Activated CD4-positive, alpha-beta T cell treated with anti-CD3 and anti-CD28 coated beads for 4 hours (primary cell): ENCODE results near the gene SLC26A1.

Experiments used
- DNase-seq, 2 donors: peaks; one replicate each; pipeline ENCODE4 v3.0.0-alpha.2; 2020

Gene SLC26A1

GRCh38 chr4:997375-998071 is 4.3 kb upstream of the SLC26A1 start:
- no peak for DNase-seq

- DNase-seq: no peak
These were observed 3.8 kb upstream of the SLC26A1 start for GRCh38 chr4:996997-997374.

DNA sequence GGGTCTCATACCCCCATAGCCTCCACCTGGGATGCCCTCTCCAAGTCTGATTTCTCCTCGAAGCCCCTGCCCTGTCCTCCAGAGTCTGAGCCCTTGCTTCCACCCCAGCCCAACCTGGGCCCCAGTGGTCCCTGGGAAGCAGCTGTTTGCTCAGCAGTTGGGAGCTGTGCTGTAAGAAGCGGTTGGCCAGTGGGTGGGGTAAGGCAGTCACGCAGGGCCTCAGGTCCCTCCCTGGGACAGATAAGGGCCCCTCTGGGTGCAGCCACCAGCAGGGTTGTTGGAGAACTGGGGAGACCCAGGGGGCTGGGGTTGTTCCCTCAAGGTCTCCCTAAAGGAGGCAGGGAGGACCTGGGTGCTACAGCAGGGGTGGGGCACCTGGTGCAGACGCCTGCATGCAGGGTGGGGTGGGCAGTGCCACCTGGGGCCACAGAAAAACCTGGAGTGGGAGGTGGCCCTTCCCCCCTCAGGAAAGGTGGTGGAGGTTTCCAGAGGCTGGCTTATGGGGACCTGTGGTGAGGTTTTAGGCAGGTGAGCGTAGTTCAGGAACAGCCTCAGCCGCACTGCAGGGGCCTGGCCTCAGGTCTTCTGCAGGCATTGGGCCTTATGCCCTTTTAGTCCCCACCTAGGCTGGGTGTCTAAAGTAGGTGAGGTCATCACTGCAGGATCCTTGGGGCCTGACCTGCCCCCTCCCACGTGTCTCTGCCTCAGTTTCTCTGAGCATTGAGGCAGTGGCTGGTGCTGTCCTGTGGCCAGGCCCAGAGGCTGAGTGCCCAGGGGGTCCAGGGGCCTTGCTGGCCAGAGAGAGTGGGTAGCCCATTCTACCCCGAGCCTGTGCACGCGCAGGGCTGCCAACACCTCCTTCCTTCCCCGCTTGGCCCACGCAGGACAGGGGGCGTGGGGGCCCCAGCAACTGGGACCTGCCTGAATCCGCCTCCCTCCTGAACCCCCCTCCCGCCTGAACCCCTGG is 3.1 kb upstream of the SLC26A1 start:
- no peak for DNase-seq

DNA sequence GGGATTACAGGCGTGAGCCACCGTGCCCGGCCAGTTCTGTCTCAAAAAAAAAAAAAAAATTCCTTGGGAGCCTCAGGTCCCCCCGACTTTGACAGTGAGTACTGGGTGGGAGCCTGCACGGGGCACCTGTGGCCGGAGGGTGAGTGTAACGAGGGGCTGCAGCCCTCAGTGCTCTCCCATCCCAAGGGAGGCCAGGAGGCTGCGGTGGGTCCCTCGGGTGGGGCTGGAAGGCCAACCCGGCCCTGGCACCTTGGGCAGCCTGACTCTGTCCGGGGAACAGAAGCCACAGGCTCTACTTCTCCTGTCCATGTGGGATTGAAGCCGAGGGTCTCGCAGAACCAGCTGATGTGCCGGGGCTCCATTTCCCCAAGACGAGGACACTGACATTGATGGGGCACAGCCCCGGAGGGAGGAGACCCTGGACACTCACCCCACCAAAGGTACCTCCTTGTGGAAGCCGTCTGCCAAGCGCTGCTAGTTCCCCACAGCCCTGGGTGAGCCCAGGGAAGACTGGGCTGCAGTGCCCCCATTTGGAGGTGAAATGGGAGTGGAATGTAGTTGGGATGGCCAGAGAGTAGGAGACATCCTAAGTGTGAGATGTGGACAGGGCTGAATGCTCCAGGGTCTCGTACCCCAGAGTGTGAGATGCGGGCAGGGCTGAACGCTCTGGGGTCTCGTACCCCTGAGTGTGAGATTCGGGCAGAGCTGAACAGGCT is 2.3 kb upstream of the SLC26A1 start:
- no peak for DNase-seq

DNA sequence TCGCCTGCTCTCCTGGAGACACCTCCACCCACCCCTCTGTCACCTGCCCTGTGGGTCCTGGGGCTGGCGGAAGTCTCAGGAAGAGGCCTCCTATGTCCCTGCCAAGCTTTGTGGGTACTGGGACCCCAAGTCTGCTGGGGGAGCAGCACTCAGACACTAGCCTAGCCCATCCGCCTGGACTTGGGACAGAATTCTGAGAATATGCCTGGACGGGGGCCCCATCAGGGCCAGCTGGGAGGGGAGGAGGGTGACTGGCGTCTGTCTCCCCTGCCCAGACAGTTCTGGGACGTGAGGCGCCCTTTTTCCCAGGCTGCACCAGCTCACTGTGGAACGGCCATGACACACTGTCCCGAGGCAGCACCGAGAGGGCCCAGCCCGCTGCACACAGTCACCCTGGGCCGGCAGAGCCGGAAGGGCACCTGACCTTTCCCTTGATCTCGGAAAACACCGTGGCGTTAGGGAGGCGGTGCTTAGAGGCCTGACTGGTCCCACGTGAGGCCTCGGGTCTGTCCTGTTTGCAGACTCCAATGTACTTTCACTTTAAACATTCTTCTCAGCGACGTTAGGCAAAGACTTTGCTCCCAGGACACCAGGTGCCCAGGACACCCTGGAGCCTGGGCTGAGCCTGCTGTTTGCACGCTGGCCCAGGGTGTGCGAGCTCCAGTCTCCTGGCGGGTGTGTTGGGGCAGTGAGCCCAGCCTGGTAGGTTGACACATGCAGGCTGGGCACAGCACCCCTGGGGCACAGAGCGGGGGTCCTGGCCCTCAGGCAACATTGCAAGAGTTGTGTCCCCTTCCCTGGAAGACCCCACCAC is 700 bp downstream of the SLC26A1 start:
- DNase-seq: no peak

GRCh38 chr4:991451-992296 is 1.5 kb downstream of the SLC26A1 start:
- DNase-seq: no peak

DNA sequence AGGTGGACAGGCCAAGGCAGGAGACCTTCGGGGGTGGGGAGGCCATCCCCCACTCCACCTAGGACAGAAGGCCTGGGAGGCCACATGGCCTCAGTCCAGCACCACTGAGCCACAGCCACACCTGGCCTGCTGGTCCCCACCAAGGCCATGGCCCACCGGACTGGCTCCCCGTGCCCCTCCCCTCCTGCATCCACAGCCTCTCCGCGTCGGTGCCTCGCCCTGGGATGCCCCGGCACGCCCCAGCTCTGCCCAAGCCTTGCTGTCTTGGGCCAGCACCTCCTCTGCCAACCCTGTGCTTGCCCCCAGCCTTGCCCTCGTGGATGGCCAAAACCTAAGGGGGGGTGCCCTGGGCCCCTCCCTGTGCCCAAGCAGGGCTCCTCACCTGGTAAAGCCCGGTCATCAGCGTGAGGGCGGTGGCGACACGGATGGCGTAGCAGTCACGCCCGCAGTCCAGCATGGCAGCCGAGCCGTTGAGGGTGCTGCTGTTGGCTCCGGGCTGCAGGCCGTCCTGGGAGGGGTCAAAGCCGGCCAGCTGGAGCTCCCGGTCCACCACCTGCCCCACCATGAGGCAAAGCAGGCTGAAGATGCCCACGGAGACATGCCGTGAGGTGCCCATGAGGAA is 2.3 kb downstream of the SLC26A1 start:
- DNase-seq: no peak

DNA sequence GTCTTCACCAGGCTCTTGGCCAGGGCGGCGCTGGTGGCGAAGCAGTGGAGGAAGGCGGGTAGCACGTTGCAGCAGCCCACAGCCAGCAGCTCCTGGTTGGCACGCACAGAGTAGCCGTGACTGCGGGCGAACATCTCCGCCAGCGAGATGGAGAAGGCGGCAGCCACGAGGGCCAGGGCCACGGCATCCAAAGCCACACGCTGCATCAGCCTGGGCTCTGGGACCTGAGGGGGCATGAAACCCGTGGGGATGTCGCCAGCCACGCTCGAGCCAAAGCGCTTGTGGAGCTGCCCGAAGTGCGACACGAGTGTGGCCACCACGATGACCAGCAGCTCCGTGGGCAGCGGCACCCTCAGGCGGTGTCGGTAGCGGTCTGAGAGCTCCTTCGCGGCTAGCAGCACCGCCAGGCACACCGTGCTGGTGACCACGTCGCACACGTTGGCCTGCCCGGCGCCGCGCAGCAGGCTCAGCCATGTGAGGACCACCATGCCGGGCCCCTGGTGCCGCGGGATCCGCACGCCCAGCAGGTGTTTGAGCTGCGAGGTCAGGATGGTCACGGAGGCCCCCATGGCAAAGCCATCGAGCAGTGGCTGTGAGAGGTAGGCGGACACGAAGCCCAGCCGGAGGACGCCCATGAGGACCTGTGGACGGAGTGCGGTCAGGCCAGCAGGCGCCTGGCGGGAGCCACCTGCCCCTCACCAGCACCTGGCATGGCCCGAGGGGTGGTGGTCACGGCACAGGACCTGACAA is 3.3 kb downstream of the SLC26A1 start:
- DNase-seq: no peak

DNA sequence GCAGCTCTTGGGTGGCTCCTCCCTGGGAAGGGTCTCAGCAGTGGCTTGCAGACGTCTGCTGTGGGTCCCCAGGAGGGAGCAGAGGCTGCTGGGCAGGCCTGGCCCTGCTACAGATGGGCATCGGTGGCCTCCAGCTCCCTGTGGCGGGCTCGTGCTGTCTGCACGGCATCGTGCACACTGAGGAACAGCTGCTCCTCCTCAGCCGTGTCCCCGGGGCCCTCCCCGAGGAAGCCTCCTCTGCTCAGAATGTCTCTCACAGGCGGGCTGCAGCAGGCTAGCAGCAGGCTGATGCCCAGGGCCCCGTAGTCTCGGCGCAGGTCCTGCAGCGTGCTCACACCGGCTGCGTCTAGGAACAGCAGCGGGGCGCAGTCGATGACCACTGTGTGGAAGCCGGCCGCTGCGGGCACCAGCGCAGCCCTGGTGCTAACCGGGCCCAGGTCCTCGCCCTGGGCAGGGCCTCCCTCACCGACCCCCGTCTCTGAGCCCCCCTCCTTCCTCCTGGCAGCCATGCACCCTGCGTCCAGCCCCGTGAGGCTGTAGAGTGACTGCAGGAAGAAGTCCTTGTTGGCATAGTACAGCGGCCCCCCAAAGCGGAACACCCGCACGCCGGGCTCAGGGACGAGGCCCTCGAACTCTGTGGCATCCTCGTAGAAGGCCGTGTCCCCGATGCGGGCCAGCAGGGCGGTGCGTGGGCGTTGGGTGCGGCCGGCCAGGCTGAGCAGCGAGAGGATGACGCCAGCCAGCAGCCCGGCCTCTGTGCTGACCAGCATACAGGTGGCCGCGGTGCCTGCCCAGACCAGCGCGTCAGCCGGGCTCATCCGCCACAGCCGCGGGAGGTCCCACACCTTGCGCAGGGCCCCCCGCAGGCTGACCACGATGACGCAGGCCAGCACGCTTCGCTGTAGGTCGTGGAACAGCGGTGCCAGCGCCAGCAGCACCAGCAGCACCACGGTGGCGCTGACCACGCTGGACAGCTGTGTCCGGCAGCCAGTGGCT is 4.2 kb downstream of the SLC26A1 start:
- DNase-seq: no peak

DNA sequence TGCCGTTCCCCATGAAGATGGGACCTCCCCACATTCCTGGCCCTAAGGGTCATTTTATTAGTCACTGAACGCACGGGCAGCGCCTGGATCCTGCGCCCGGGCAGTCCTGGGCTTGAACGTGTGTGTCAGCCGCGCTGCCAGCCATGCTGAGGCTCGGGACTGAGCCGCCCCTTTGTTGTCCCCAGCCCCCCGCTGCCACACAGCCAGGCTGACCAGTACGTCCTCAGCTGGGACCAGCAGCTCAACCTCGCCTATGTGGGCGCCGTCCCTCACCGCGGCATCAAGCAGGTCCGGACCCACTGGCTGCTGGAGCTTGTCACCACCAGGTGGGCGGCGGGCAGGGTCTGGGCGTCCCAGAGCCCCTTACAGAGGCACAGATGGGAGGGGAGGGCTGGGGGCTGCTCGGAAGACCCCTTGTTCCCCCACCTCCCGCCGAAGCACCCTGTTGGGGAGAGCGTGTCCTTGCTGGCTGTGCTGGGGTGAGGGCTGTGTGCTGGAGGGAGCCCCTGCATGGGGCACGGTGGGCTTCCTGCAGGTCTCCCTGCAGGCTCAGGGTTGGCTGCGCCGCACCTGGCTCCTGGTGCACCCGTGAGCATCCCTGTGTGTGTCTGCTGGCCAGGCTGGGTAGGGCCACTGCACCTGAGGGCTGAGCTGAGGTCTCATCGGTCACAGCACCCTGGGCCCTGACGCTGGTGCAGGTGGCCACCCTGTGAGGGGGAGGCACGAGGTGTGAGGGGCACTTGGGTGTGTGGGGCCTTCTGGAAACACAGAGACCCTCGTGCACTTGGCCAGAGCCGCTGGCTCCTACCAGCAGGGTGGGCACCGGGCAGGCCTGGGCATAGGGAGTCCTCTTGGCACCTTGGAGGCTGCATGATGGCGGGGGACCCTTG is 5.3 kb downstream of the SLC26A1 start:
- no peak for DNase-seq

GRCh38 chr4:986879-987623 is 6.2 kb downstream of the SLC26A1 start, which contains the start of gene IDUA:
IDUA (plus strand) TSS chr4:987044; CDS start chr4:987085, 41 bp downstream.
- peak; percentile 86 to 88 for DNase-seq

GRCh38 chr4:986428-986878 is 6.8 kb downstream of the SLC26A1 start:
- no peak for DNase-seq

DNA sequence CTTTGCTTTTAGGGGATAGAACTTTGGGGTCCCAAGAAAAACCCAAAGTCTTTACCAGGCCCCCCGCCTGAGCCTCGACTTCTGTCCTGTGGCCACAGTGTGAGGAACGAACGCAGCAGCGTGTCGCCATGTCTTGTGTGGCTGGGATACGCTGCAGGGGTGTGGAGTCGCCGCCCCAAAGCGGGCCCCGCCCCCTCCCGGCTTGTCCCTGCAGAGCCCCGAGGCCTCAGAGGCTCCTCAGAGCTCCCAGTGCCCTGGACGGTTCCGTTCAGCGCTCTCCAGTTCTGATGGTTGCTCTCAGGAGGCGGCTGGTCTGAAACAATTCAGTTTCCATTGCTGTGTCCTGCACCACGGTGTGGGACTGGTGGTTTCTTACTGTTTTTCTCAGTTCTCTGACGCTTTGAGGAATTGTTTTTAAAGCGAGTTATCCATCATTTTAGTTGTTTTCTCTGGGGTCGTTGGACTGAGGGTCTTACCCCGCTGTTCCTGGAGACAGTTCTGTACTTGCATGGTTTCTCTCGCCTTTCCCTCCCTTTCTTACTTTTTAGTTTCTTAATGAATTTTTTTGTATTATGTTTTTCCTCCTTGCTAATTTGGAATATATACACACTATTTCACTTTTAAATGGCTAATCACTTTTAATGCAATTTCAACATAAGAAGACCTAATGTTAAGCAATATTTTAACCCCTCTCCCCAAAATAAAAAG is 7.9 kb downstream of the SLC26A1 start:
- peak; percentile 70 to 71 for DNase-seq

GRCh38 chr4:984336-985054 is 8.7 kb downstream of the SLC26A1 start:
- no peak for DNase-seq

DNA sequence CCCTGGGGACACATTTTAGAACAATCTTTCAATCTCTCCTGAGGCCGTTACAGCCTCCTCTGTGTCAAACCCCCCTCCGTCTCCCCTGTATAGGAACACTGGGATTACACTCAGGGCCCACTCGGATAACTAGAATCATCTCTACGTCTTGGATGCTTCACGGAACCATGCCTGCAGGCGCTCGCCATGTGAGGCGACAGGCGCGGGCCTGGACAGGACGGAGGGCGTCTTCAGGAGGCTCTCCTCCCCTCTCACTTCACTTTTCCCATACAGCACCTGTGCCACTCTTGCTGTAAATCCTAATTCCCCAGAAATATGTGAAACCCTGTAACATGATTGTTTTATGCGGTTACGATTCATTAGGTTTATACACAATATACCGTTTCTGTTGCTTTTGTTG is 10.4 kb downstream of the SLC26A1 start:
- DNase-seq: no peak

- DNase-seq: no peak
These were observed 10.9 kb downstream of the SLC26A1 start for GRCh38 chr4:982291-982690.
